Measurements from ENCODE around the gene AUTS2. TPM values are rescaled to one million over a fixed set of nuclear protein-coding genes. Genes with fewer than 3 reads are reported as not detected.

Gene AUTS2
- total RNA-seq, 1 donor from 2014 or later, result 49.8 TPM

DNA sequence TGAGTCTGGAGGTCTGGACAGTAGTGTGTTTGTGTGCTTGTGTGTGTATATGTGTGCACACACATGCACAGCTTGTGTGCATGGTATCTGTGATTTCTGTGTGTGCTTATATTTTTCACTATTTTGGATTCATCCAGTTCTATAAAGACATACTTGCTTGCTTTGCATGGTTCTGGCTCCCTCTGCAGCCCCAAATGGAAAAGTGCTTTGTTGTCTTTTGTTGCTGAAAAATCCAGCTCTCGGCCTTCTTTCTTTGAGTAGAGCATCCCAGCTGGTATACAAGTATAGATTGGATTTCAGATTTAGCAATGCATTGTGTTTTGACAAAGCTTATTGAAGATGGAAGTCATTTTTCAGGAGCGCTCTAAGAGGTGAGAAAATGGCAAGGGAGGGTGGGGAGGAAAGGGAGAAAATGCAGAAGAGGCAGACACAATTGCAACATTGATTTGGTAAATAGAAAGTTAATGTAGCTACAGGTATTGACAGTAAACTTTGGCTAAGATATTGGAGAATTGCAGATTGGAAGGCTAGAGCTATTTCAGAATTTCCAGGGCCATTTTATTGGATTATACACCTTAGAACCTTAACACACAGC is 333.9 kb downstream of the AUTS2 start:
- DNase-seq (ENCODE audit: low spot score), result peak; percentile 72

DNA sequence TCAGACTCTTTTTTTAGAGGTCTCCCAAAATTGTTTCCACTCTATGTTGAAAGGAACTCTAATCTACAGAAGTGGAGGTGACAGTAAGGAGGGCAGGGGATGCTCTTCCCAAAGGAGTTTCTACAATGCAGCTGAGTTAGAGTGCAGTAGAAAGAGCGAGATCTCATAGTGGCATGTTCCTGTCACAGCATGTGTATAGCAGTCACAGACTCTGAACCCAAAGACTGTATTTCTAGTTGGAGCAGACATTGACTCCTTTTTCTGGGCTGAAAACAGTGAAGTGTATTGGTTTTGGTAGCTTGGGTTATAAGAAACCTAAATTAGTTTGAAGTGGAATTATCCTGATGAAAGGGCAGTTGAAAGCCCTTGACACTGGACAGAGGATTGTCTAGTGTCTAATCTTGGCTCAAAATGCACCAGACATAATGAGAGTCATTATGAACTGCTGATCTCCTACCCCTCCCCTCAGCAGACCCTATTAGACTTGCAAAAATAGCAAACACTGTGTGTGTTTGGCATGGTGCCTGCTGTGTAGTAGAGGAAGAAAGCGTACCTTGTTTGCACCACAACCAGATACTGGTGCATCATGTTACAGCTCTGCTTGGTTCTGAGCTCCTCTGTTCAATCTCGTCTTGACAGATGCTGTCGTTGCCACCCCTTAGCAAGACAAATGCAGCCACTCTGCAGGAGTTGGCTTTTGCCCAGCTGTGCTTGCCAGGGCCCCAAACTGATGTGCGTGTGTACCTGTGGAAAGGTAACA is 336.0 kb downstream of the AUTS2 start:
- peak; percentile 16 for DNase-seq (ENCODE audit: low spot score)

DNA sequence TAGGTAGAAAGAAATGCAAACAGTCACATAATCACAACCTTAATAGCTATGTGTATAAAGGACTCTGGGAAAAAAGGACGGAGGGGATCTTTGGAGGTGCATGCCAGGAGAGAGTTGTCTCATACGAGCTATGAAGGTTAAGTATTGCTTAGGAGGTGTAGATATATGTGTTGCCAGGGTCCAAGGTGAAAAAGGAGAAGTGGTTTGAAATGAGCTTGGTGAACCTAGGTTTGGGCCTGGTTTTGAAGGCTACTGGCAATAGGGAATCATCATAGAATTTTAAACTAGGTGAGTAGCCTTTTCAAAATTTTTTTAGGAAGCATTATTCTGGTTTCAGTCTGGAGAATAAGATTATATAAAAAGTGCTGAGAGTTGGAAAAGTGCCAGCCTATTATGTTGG is 336.8 kb downstream of the AUTS2 start:
- no peak for DNase-seq (ENCODE audit: low spot score)

DNA sequence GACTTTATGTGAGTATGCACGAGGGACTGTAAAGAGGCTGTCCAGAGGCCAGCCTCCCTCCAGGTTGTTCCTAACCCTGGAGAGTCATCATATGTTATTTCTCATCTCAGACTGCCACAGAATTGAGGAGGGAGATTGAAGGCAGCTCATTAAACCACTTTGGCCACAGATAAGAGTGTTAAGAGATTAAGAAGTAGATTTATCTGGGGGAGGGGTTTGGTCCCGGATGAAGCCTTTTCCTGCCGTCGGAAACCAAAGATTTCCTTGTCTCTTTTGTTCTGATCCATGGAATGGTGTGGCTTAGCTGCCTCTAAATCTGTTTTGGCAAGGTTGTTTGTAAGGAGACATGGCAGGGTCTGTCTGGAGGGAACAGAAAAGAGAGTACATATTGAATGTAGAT is 338.8 kb downstream of the AUTS2 start:
- no peak for DNase-seq (ENCODE audit: low spot score)

DNA sequence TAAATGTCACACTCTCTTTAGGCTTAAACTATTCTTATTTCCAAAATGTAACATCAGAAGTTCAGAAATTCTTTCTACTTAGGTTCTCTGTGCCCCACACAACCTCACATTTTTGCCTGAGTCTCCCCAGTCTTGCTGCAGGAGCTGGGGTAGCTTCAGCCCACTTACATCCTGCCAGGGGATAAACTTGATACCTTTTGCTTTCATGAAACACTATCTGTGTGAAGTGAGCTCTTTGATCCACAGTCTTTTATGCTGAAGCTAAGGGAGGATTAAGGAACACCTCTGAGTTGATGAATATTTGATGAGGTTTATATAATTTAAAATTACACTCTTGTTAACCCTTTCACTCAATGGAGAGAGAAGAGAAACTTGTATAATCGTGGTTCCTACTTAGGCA is 341.0 kb downstream of the AUTS2 start:
- no peak for DNase-seq (ENCODE audit: low spot score)

DNA sequence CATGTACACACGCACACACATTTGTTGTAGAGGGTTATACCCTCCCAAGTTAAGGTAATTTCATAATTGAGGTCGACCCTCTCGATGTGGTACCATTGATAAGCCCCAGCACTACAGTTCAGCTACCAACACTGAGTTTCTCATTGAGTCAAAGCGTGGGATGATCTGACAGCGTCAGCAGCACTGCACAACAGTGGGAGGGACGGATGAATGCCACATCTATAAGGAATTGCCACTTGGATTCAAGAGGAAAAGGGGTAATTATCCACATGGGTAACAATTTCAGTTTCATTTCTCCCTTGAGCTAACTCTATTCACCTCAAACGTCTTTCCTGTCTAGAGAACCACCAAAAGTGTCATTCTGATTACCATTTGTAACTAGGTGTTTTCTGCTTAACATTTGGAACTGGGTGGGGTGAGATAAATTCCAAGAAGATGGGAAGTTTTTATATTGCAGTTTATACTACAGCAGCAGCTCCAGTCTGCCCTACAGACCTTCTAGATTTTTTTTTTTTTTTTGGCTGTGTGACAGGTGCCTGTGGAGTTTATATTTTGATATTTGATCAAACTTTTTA is 342.9 kb downstream of the AUTS2 start:
- DNase-seq (ENCODE audit: low spot score), result no peak

DNA sequence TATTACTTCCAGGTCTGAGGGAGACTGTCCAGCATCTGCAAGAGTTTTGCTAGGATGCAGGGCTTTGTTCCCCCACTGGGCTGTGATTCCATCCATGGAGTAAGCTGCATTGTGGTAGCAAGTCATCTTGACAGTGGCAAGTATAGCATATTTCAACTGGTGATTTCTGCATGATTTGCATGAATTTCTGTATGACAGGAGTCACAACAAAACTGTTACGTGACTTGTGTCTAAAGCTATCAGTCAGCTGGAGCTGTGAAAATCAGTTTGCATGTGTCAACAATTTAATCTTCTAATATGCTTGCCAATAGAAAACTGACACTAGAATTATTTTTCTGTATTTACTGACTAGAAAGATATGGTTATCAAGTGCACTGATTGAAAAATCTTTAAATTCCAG is 344.3 kb downstream of the AUTS2 start:
- DNase-seq (ENCODE audit: low spot score), result no peak

DNA sequence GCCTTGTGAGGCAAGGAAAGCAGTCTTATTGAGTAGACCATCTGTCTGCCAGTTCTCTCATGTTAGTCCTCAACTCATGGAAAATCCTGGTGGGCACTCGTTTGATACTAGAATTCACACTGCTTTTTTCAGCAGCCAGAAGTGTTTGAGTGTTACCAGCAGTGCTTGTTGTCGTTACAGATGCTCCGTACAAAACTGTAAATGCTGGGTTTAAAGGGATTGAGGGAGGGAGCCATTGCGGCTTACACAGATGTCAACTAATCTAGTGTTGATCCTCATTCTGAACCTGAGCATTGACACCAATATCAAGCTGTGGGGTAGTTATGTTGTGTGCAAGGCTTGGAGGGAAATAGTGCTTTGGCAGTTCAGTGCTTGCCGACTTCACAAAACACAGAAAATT is 348.6 kb downstream of the AUTS2 start:
- DNase-seq (ENCODE audit: low spot score), result no peak

DNA sequence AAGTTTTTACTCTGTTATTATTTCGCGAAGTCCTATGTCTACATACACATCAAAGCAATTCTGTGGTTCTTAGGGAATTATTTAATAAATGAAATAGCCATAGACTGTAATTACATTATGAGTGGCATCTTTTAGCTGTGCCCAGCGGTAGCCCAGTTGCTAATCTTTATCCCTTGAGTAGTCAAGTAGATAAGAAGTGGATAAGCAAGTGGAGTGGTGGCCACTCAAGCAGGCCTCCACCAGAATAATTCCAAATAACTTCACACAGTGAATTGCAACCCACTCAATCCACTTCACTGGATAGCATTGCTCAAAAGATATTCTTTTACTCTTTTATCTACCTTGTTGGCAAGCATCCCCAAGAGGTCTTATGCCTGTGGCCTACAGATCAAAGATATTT is 349.7 kb downstream of the AUTS2 start:
- DNase-seq (ENCODE audit: low spot score), result no peak

DNA sequence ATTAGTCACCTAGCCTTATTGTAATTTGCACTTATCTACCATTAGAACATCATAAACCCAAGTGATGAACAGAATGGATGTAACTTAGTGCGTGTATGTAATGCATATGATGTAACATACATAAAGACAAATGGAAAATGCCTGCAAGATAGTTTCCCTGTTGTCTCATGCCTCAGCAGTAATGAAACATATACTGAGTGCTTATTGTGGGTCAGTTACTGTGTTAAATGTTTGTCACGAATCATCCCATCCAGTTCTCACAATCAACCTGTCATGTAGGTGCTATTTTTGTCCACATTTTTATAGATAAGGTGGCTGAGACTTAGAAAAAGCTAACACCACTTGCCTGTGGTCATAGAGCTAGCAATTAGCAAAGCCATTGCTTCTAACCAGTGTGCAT is 350.8 kb downstream of the AUTS2 start:
- DNase-seq (ENCODE audit: low spot score), result no peak

DNA sequence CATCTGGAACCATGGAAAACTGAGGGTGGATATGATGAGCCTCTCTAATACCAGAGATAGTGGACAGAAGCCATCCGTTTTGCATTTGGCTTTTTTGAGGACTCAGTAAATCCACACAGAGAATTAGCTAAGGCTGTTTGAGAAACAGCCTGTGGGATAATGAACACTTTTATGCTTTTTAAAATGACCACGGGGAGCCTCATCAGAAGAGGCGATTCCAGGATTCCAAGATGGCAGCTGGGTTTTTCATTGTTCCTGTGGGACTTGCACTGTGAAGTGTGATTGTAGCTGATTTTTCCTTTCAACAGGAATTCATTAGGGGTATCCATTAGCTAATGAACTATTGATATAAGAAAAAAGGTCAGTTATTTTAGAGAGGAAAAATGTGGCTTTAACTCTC is 353.2 kb downstream of the AUTS2 start:
- peak; percentile 46 for DNase-seq (ENCODE audit: low spot score)

DNA sequence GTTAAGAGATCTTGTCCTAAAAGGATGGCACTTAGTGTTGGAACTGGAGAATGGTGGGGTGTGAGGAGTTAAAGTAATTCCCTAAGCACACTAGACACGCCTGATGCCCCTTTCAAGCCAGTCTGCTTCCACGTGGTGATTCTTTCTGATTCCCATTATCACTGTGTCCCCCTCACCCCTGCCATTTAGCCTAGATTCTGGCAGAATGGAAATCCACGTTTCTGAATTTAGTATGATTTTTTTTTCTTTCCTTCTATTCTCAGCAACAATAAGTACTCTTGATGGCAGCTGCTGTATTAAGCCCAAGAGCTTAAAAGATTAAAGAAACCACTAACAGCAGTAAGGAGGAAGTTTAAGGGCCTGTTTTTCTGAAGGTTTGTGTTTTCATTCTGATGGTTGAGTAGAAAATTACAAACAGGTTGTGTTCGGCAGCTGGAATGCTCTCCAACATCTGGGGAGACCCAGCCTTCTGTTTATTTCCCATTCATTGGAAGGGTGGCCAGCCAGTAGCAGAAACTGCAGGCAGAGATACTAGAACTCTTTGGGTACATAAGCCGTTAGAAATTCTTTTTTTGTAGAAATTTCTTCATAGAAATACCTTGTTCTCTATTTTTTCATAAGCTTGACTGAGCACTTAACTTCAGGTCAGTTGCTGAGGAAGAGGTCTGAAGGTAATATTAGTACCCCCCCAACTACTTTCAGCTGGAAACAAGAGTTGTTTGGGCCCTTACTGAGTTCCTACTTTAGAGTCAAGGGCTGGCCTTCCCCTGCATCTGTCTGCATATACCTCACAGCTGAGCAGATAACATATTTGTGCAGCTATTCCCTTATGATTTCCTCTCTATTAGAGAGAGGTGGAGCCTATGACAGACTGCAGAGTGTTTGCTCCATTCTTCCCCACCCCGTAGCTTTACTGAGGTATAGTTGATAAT is 355.1 kb downstream of the AUTS2 start:
- no peak for DNase-seq (ENCODE audit: low spot score)

DNA sequence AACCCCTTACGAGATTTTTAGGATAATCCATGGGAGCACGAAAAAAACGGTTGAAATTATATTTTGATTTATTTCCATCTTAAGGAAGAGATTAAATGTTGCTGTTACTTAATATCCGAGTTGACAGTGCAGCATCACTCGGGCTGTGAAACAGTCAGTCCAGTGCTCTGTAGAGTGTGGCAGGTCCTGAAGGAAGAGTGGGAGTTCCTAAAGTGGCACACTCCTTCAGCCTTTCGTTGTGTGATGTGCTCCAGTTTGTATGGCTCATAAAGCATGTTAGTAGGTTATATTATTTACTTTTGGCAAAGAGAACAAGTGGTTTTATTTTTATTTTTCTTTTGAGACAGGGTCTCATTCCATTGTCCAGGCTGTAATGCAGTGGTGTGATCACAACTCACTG is 358.3 kb downstream of the AUTS2 start:
- DNase-seq (ENCODE audit: low spot score), result no peak

DNA sequence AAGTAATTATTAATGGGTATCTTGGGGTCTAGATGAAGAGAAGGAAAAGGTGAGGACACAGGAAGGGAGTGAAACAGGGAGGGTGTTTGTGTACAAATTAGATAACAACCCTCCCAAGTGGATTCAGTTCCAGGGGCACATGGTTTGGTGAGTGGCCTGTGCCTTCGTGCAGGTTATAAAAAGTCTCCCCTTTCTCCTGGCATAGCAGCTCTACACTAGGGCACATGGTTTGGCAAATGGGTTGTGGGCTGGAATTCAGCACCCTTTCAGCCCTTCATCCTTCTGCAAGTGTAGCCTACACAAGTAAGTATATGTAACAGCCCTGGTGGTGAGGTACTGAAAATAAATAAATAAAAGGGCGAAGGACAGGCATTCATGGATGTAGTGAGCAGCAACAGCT is 359.4 kb downstream of the AUTS2 start:
- no peak for DNase-seq (ENCODE audit: low spot score)

DNA sequence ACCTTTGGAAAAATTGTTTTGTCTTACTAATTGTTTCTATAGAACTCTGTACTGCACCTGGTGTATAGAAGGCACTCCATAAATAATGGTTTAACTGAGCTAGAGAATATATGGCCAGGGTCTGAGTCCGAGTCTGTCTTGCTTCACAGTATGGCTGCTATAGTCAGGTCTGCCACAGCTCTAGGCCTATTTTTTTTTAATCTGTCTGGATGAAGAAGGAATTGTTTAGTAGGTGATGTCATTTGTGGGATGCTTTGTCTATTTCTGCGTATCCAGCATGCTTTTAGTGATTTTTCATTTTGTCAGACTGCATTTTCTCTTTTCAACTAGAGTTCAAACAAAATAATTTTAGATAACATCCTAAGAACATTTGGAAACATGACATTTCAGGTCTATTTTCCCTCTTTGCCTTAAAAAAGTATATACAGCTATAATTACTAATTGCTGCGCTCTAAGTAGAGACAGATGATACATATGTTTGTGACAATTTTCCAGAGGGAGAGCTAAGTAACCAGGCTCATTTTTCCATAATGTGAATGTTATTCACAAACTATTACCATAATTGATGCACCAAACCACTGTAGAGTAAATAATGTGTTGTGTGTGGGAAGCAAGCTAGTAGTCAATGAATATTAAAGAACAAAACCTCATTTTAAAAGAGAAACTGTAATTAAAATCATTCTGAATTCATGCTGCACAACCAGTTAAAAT is 361.7 kb downstream of the AUTS2 start:
- no peak for DNase-seq (ENCODE audit: low spot score)

DNA sequence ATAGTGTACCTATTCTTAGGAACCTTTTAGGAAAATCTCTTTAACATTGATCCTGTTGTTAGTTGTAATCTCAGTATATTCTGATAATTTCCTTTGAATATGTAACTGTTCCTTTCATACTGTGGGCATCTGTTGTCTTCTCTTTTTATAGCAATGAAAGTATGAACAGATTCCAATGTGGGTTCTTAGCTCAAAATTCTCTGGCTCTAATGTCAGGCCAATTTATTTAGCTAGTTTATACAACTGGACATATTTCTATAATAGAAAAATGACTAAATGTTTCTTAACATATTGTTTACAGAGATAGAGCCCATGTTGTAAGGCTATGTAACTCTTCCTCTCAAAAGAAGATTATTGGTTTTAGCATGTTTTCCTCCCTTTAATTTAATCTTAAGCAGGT is 363.2 kb downstream of the AUTS2 start:
- no peak for DNase-seq (ENCODE audit: low spot score)

DNA sequence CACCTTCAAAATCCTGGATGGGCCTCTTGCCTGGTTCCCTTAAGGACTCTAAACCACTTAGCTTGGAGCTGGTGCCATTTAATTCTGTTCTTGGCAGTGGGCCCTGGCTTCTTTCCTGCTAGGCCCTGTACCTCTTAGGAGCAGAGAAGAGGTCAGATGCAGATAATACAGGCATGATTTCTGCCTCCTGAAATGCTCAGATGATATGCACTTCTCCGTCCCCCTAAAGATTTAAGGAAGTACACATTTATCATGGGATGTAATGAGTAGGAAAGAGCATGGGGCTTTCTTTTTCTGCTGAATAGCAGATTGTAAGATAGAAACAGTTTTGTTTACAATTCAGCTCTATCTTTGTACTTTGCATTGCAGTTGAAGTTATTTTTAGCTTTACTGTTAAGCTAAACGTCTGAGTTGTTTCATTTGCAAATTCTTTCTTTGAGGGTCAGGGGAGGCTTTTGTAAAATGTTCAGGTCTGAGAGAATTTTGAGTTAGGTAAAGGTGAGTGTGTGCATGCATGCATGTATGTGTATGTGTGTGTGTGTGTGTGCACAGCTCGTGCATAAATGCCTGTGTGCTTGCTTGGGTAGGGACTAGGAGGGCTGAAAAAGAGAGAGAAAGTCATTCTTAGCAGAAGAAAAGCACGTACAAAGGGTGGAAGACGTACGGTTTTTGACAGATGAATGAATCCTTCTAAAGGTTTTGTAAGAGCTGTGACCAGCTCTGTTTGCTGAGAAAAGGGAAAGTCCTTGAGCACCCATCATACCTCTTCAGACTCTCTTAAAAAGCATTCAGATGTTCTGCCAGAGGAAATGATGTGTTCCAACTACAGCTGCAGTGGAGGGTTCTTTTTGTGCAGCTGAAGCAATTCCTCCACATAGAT is 364.2 kb downstream of the AUTS2 start:
- DNase-seq (ENCODE audit: low spot score), result peak; percentile 66

DNA sequence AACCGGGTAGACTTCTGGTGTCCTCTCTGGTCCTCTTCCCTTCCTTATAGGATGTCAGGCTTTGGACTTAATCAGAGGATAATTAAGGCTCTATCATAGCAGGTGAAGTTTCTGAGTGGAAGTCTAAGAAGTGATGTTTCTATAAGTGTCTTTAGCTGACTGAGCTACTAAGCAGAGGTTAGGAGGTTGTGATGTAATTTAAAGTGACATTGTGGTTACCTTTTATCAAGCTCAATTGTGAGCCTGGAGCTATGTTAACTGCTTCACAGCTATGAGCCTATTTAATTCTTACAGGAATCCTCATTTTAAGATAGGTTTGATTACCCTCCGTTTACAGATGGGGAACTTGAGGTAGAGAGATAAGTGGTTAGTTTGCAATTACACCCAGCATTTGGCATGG is 365.1 kb downstream of the AUTS2 start:
- DNase-seq (ENCODE audit: low spot score), result no peak

DNA sequence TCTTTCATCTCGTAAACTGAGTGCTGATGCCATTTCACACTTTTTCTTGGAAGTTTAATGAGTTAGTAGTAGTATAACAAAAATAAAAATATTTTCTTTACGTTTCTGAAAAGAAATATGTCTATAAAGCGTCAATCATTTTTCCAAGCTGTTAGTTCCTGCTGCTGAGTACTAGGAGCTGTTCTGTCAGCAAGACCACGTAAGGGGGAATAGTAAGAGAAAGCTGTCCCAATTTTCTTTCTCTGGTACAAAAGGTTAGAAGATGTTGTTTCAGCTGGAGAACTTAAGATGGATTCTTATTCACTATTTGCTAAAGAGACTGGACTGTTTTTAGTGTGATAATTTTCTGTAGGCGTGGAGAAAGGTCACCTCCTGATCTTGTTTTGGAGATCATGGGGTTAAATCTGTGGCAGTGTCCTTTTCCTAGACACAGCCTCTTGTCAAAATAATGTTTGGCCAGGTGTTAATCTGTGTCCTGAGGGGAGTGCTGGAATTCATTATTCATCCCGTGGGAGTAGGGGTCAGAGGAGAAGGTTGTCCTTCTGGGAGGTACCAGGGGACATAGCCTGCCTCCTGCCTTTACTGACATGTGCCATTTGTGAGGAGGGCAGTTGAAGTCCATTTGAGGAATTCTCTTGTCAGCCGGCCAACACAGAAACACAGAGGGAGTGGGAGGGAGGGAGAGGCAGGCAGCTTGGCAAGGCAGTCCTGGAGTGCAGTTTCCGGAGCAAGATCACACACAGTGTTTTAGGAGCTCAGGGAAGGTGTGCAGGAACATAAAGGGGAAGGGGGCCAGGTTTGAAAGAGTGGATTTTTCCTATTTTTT is 368.7 kb downstream of the AUTS2 start:
- peak; percentile 24 for DNase-seq (ENCODE audit: low spot score)

Data from umbilical cord (tissue), 2 donors.